K562 (cell line): ENCODE data around the gene NOL4L. TPM values are rescaled to one million over a fixed set of nuclear protein-coding genes. Genes with fewer than 3 reads are reported as not detected.
A peak's percentile ranks its signal among the peaks of the same experiment; 100 is the strongest.

Experiments
- EGR1 ChIP-seq: fragments of 450-650 bp; conservative IDR thresholded peaks from 2 replicates; pipeline ENCODE4 v1.6.1; 2017; ENCODE audit warnings: mild to moderate bottlenecking
- EHMT2 ChIP-seq: fragments of 450-650 bp; IDR thresholded peaks from 2 replicates; pipeline ENCODE4 v1.6.1; 2018; ENCODE audit warnings: antibody characterized with exemption
- EP300 ChIP-seq: IDR thresholded peaks from 2 replicates; pipeline ENCODE4 v1.6.1; 2012; ENCODE audit warnings: low read length, improper control_type of control experiment
- FIP1L1 ChIP-seq: fragments of 200-400 bp; formaldehyde crosslinking; IDR thresholded peaks from 2 replicates; pipeline ENCODE4 v1.6.1; 2018; ENCODE audit warnings: mild to moderate bottlenecking, low read depth, low read length; ENCODE audit not compliant: poor library complexity, severe bottlenecking
- HMGN3 ChIP-seq: IDR thresholded peaks from 2 replicates; pipeline ENCODE4 v1.6.1; 2011; ENCODE audit warnings: borderline replicate concordance, low read depth, mild to moderate bottlenecking, mixed read lengths, low read length; ENCODE audit not compliant: insufficient read length; ENCODE audit errors: extremely low read depth
- MYBL2 ChIP-seq, 2 experiments: fragments of 450-650 bp in 1 of 2; sonication (generic) in 1 of 2; formaldehyde crosslinking in 1 of 2; IDR thresholded peaks; 2 replicates each; pipeline versions ENCODE4 v1.6.1 to v1.8.1; 2017 to 2022; ENCODE audit warnings: borderline replicate concordance in 1 of 2, inconsistent platforms in 1 of 2, low read depth in 1 of 2, mild to moderate bottlenecking in 1 of 2, missing genetic modification reagents in 1 of 2, moderate library complexity in 1 of 2
- NKRF ChIP-seq: fragments of 450-650 bp; IDR thresholded peaks from 2 replicates; pipeline ENCODE4 v1.6.1; 2016; ENCODE audit warnings: borderline replicate concordance
- POLR3G ChIP-seq: IDR thresholded peaks from 2 replicates; pipeline ENCODE4 v1.6.1; 2011; ENCODE audit not compliant: insufficient read length, insufficient replicate concordance; ENCODE audit errors: extremely low read depth
- SIN3A ChIP-seq, 2 experiments: fragments of 150-350 bp in 1 of 2; IDR thresholded peaks; 2 replicates each; pipeline ENCODE4 v1.6.1; 2011 to 2016; ENCODE audit warnings: borderline replicate concordance in 2 of 2, low read depth in 2 of 2, low read length in 2 of 2, mild to moderate bottlenecking in 2 of 2, moderate library complexity in 2 of 2; ENCODE audit not compliant: control insufficient read depth in 1 of 2
- SMARCE1 ChIP-seq: fragments of 450-650 bp; IDR thresholded peaks from 2 replicates; pipeline ENCODE4 v1.7.1; 2016; ENCODE audit warnings: mild to moderate bottlenecking
- SNRNP70 ChIP-seq: fragments of 200-400 bp; formaldehyde crosslinking; optimal IDR thresholded peaks from 2 replicates; pipeline ENCODE3; 2017; ENCODE audit warnings: low read depth, low read length
- ZEB2 ChIP-seq: fragments of 450-650 bp; IDR thresholded peaks from 2 replicates; pipeline ENCODE4 v1.6.1; 2016
- ZNF143 ChIP-seq: sonication (generic); formaldehyde crosslinking; IDR thresholded peaks from 2 replicates; pipeline ENCODE4 v1.9.0; 2022; ENCODE audit warnings: mild to moderate bottlenecking, missing genetic modification reagents
- polyA plus RNA-seq, 8 experiments: library from polyadenylated mRNA; depleted of rRNA in 4 of 8; stranded (reverse) in 5 of 8; unstranded in 3 of 8; fragments of >200 nt; fragmentation: Nextera tagmentation in 2 of 8; fragmentation: Illumina TruSeq in 1 of 8; extraction: Ambion mirVana in 2 of 8; extraction: Trizol in 1 of 8; gene quantifications; 2 replicates each; pipeline versions ENCODE4 v1.2.1 to v1.2.3, GENCODE V29; 2011 to 2014; ENCODE audit warnings: inconsistent platforms in 1 of 8, missing spikeins in 1 of 8
- total RNA-seq, 7 experiments: library from RNA; depleted of rRNA in 6 of 7; stranded (reverse); fragments of >200 nt in 6 of 7; fragmentation: Illumina TruSeq in 2 of 7; extraction: Trizol in 2 of 7; gene quantifications; 2 replicates each; pipeline versions ENCODE4 v1.2.1 to v1.2.3, GENCODE V29; 2011 to 2021; ENCODE audit warnings: low replicate concordance in 1 of 7

Gene NOL4L
- total and polyA plus RNA-seq, 9 of the 15 experiments (the other 6 are each of a cell fraction or from before 2014, with no cell fraction given) = 5.1 to 36.2 (median 13.6) TPM

GRCh38 chr20:32580970-32581838 lies 3.9 kb downstream of the NOL4L start (continued):
- no peak for TF ChIP-seq POLR3G
- TF ChIP-seq HMGN3 = peak; percentile 23
- peak; percentile 40; the same call in 1 of the 2 replicates for TF ChIP-seq EP300
- TF ChIP-seq FIP1L1 = no peak
- TF ChIP-seq EGR1 = no peak; the same call in 1 of the 2 replicates
- TF ChIP-seq ZEB2 = no peak
- TF ChIP-seq SIN3A (IDR thresholded peaks at IDR 0.05; ENCODE audit: borderline replicate concordance in 2 of 2, control insufficient read depth in 1 of 2, low read depth in 2 of 2, low read length in 2 of 2) = peak in 1 of 2 experiments; percentile 23; a peak in 1 of 4 replicates
- TF ChIP-seq NKRF = 0 out of 2 replicates have a peak, but pooled peaks have one; percentile 27
- TF ChIP-seq ZNF143 = no peak
- TF ChIP-seq SMARCE1 = peak; percentile 49; the same call in 1 of the 2 replicates
- TF ChIP-seq MYBL2 (IDR thresholded peaks at IDR 0.05; ENCODE audit: low read depth) = no peak
- TF ChIP-seq MYBL2 (CRISPR knock-in tag; IDR thresholded peaks at IDR 0.05; ENCODE audit: borderline replicate concordance) = no peak
- no peak for TF ChIP-seq SNRNP70
- TF ChIP-seq EHMT2 = no peak
